ENCODE measurements around the gene LCN6.

Gene LCN6

DNA sequence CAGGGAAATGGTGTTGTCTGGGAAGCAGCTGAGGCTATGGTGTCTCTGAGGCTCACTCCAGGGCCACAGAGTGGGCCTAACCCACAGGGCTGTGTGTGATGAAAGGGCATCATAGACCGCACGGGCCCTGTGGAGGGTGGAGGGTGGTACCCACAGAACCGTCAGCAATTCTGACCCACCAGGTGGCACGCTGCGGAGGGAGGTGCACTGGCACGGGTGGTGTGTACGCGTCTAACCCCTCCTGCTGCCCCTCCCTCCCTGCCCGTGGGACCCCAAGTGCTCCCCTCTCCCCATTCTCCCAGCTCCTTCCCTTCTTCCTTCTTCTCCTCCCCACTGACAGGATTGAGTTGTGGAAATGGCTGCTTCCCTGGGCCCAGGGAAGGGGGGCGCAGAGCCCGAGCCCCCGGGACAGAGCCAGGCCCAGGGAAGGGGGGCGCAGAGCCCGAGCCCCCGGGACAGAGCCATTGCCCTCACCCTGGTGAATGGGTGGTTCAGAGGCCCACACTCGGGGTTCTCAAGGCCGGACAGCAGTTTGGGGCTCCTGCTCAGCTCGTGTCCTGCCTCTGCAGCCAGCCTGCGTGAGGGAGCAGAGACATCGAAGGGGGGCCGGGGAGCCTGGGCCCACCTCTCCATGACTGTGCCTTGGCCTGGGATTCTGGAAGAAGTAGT lies 12.4 kb downstream of the LCN6 start:
- ChIA-PET CTCF (interaction anchor here (0.6 kb wide), 1 partner anchor 142 kb away, joined by 4 read pairs; no protein-coding TSS in a partner anchor), POLR2A (no interaction called here)
- TF ChIP-seq BHLHE40 (IDR thresholded peaks at IDR 0.05; ENCODE audit: borderline replicate concordance) (no peak), SUZ12 (IDR thresholded peaks at IDR 0.05) (no peak), FOXA1 (IDR thresholded peaks at IDR 0.05) (no peak), TARDBP (IDR thresholded peaks at IDR 0.05) (no peak), FOXM1 (IDR thresholded peaks at IDR 0.05; ENCODE audit: borderline replicate concordance) (no peak), ARNT (IDR thresholded peaks at IDR 0.05) (no peak), LEF1 (IDR thresholded peaks at IDR 0.05; ENCODE audit: borderline replicate concordance) (no peak), CTBP1 (IDR thresholded peaks at IDR 0.05; ENCODE audit: borderline replicate concordance) (no peak), ZNF384 (IDR thresholded peaks at IDR 0.05) (no peak), NFRKB (IDR thresholded peaks at IDR 0.05) (no peak), HDGF (IDR thresholded peaks at IDR 0.05; ENCODE audit: borderline replicate concordance) (no peak), L3MBTL2 (conservative IDR thresholded peaks at IDR 0.05) (no peak), SP1 (IDR thresholded peaks at IDR 0.05) (no peak), FOXK2 (IDR thresholded peaks at IDR 0.05) (no peak)
- TF ChIP-seq, protein P1, sequence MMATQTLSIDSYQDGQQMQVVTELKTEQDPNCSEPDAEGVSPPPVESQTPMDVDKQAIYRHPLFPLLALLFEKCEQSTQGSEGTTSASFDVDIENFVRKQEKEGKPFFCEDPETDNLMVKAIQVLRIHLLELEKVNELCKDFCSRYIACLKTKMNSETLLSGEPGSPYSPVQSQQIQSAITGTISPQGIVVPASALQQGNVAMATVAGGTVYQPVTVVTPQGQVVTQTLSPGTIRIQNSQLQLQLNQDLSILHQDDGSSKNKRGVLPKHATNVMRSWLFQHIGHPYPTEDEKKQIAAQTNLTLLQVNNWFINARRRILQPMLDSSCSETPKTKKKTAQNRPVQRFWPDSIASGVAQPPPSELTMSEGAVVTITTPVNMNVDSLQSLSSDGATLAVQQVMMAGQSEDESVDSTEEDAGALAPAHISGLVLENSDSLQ (IDR thresholded peaks at IDR 0.05) = no peak
- no peak for DNase-seq (ENCODE audit: extremely low spot score)

- POLR2A ChIA-PET = no interaction called here
- no peak for DNase-seq (ENCODE audit: extremely low spot score)
- CTCF ChIA-PET = no interaction called here
- TF ChIP-seq ELF4 (IDR thresholded peaks at IDR 0.05) (no peak), L3MBTL2 (conservative IDR thresholded peaks at IDR 0.05) (no peak), CTBP1 (IDR thresholded peaks at IDR 0.05; ENCODE audit: borderline replicate concordance) (no peak), FOXM1 (IDR thresholded peaks at IDR 0.05; ENCODE audit: borderline replicate concordance) (no peak), ZNF384 (IDR thresholded peaks at IDR 0.05) (no peak), ARNT (IDR thresholded peaks at IDR 0.05) (no peak), LEF1 (IDR thresholded peaks at IDR 0.05; ENCODE audit: borderline replicate concordance) (no peak), SP1 (IDR thresholded peaks at IDR 0.05) (no peak), FOXA1 (IDR thresholded peaks at IDR 0.05) (no peak), HDGF (IDR thresholded peaks at IDR 0.05; ENCODE audit: borderline replicate concordance) (no peak), FOXK2 (IDR thresholded peaks at IDR 0.05) (no peak), BHLHE40 (IDR thresholded peaks at IDR 0.05; ENCODE audit: borderline replicate concordance) (no peak), SUZ12 (IDR thresholded peaks at IDR 0.05) (no peak), NFRKB (IDR thresholded peaks at IDR 0.05) (no peak), TARDBP (IDR thresholded peaks at IDR 0.05) (no peak)
- TF ChIP-seq, protein P1 (IDR thresholded peaks at IDR 0.05) = no peak
These were observed 13.4 kb downstream of the LCN6 start for GRCh38 chr9:136734837-136735496.

- CTCF ChIA-PET = no interaction called here
- DNase-seq (ENCODE audit: extremely low spot score) = no peak
- POLR2A ChIA-PET = no interaction called here
These were observed 14.7 kb downstream of the LCN6 start for GRCh38 chr9:136733611-136734010.

DNA sequence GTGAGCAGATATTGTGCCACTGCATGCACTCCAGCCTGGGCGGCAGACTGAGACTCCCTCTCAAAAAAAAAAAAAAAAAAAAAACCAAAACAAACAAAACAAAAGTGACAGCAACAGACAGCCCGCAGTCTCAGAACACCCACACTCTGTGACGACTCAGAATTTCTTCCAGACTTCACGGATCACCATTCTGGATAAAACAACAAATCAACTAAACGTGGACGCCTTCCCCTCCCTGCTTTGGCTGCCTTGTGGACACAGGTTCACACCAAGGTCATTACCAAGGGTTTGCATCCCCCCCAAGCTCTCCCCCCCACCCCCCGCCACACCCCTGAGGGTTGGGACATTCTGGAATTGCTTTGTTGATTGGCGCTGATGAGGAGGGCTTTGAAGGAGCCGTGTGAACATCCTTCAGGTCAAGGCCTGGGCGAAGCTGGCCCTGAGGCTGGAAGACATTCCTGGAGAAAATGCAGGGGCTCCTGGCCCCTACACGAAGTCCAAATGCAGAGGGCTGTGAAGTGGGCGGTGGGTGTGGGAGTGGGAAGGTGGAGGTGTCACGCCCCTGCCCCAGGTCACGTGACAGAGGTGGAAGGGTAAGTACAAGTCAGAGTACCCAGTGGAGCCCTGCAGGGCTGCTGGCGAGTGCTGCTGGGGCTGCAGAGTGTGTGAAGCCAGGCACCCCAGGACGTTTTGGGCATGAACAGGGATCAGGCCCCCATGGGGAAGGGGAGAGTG lies 15.7 kb downstream of the LCN6 start:
- ChIA-PET CTCF (interaction anchor here (0.7 kb wide), 1 partner anchor 25 kb away, joined by 4 read pairs; the partner anchor contains the start of gene LCN8), POLR2A (no interaction called here)
- DNase-seq (ENCODE audit: extremely low spot score) = no peak
- TF ChIP-seq ARNT (IDR thresholded peaks at IDR 0.05) = no peak
- no peak for TF ChIP-seq FOXA1 (IDR thresholded peaks at IDR 0.05)
- no peak for TF ChIP-seq SP1 (IDR thresholded peaks at IDR 0.05)
- no peak for TF ChIP-seq L3MBTL2 (conservative IDR thresholded peaks at IDR 0.05)
- TF ChIP-seq CTBP1 (IDR thresholded peaks at IDR 0.05; ENCODE audit: borderline replicate concordance) = no peak
- TF ChIP-seq FOXM1 (IDR thresholded peaks at IDR 0.05; ENCODE audit: borderline replicate concordance) = no peak
- TF ChIP-seq HDGF (IDR thresholded peaks at IDR 0.05; ENCODE audit: borderline replicate concordance) = no peak
- no peak for TF ChIP-seq ZNF384 (IDR thresholded peaks at IDR 0.05)
- TF ChIP-seq NFRKB (IDR thresholded peaks at IDR 0.05) = no peak
- TF ChIP-seq, protein P1 (IDR thresholded peaks at IDR 0.05) = no peak

More at GRCh38 chr9:136733611-136734010, 14.7 kb downstream of the LCN6 start:
- no peak for TF ChIP-seq LEF1 (IDR thresholded peaks at IDR 0.05; ENCODE audit: borderline replicate concordance)

DNA sequence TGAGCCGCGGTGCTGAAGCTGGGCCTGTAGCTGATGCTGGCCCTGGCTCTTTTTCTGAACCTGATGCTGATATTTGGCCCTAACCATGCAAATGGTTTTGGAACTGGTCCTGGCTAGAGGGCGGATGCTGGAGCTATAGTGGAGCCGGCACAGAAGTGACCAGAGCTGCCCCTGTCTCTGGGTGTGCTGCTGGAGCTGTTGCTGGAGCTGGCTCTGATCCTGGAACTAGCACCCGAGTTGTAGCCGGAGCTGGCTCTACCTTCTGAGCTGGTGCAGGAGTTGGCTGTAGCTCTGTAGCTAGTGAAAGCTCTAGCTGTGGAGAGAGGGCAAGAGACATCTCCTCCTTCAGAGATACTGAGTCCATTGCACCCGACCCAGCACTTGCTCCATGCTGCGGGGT lies 18.4 kb downstream of the LCN6 start:
- no peak for DNase-seq (ENCODE audit: extremely low spot score)
- CTCF ChIA-PET = interaction anchor here (0.9 to 1.4 kb wide), 3 partner anchors 28 to 66 kb away, joined by 3 to 5 read pairs (median 4); partner anchors contain the start of gene LCN8
- TF ChIP-seq L3MBTL2 (conservative IDR thresholded peaks at IDR 0.05) (no peak), ZNF384 (IDR thresholded peaks at IDR 0.05) (no peak), ARNT (IDR thresholded peaks at IDR 0.05) (no peak), CTBP1 (IDR thresholded peaks at IDR 0.05; ENCODE audit: borderline replicate concordance) (no peak)
- POLR2A ChIA-PET = interaction anchor here (0.7 to 2.6 kb wide), 5 partner anchors 10 to 76 kb away, joined by 3 to 14 read pairs (median 7); partner anchors contain the start of gene LCN8
